Psoas muscle (tissue), 8 donors: ENCODE data around the gene TMA7B. TPM values are rescaled to one million over a fixed set of nuclear protein-coding genes. Genes with fewer than 3 reads are reported as not detected.

ENCODE experiments used
- ATAC-seq, 4 donors: fragments of 200-7000 bp; cut with Tn5 transposase; one replicate each; pipeline ENCODE4 v1.9.1; 2020; ENCODE audit warnings: moderate library complexity in 3 of 4, mild to moderate bottlenecking in 2 of 4
- DNase-seq, 2 donors: peaks; one replicate each; pipeline ENCODE4 v3.0.0-alpha.2; 2020
- H3K27ac ChIP-seq: fragments of 200-600 bp; one replicate; pipeline ENCODE4 v1.8.0; 2022
- H3K27me3 ChIP-seq, 3 donors: fragments of 200-600 bp in 1 of 3; one replicate each; pipeline versions ENCODE4 v1.6.1 to v1.8.0; 2013 to 2022; ENCODE audit warnings: low read length in 2 of 3, mild to moderate bottlenecking in 2 of 3, moderate library complexity in 1 of 3; ENCODE audit not compliant: insufficient read depth in 3 of 3
- H3K36me3 ChIP-seq, 2 donors: fragments of 200-600 bp in 1 of 2; one replicate each; pipeline versions ENCODE4 v1.6.1 to v1.8.0; 2013 to 2022; ENCODE audit warnings: low read depth in 1 of 2, mild to moderate bottlenecking in 1 of 2, moderate library complexity in 1 of 2; ENCODE audit not compliant: insufficient read depth in 1 of 2
- H3K4me1 ChIP-seq: fragments of 200-600 bp; one replicate; pipeline ENCODE4 v1.8.0; 2022
- H3K4me3 ChIP-seq: fragments of 200-600 bp; one replicate; pipeline ENCODE4 v1.8.0; 2022; ENCODE audit warnings: mild to moderate bottlenecking
- H3K9me3 ChIP-seq: fragments of 200-600 bp; one replicate; pipeline ENCODE4 v1.8.0; 2022
- CTCF ChIP-seq: fragments of 200-600 bp; IDR thresholded peaks from one replicate; pipeline ENCODE4 v1.8.0; 2022; ENCODE audit warnings: antibody characterized with exemption
- WGBS, 3 donors: extraction: QIAGEN DNeasy Blood & Tissue Kit; methylation state at CpG; one replicate each; pipeline versions ENCODE4 v1.1.6 to v1.1.7; 2013; 5-methylcytosine and 5-hydroxymethylcytosine counted together
- intact Hi-C, 2 donors: fragments of 100-400 bp; cut with DNase I; formaldehyde crosslinking; loops; one replicate each; pipeline versions ENCODE4 v1.11.0 to v1.14.2; 2022
- polyA plus RNA-seq, 3 donors: library from polyadenylated mRNA; stranded (reverse); fragments of 200-250 nt; gene quantifications; one replicate each; pipeline ENCODE4 v1.2.3, GENCODE V29; 2013
- total RNA-seq, 4 donors: library from RNA; stranded (reverse); fragmentation: NEBNext Ultra II Directional in 2 of 4; extraction: Animal tissue kit (Norgen Biotek cat#: 25700) in 2 of 4; gene quantifications; one replicate each; pipeline versions ENCODE4 v1.2.1 to v1.2.4, GENCODE V29; 2021 to 2023
- donor health status: healthy with polysubstance abuse.
- donor health status: DM: no; HTN: no; CAD: no; lungs with moderate emphysema.
- donor health status: Bipolar disorder and iron deficiency.
- donor health status: healthy.
- donor health status: DM: yes; HTN: yes; CAD: no.
- donor health status: DM: no; HTN: no; CAD: no.
- donor health status: DM: no; HTN: no; CAD: no.
- donor health status: DM: yes; HTN: yes; CAD: no.

Gene TMA7B
- total and polyA plus RNA-seq, 7 donors, result not detected

- DNase-seq (no peak), ATAC-seq (no peak)
- H3K27me3 ChIP-seq, result peaks cover 0 to 43% (median 3%) of the 10 kb centered on the region in 3 donors
- no peak for TF ChIP-seq CTCF
- no peaks in the 10 kb centered on the region for H3K4me1 ChIP-seq
- WGBS, 3 donors, result 55 to 65% (median 59%) methylated on average over 5 of the region's 5 CpGs
- intact Hi-C loops, result no loop called here
- no peak overlapping the region for H3K4me3 ChIP-seq
- no peak overlapping the region for H3K27ac ChIP-seq
- no peaks in the 10 kb centered on the region for H3K36me3 ChIP-seq
- no peaks in the 10 kb centered on the region for H3K9me3 ChIP-seq
Observed at GRCh38 chr22:39974065-39974464, 13.9 kb downstream of the TMA7B start.

- Histone ChIP-seq H3K4me1 (no peaks in the 10 kb centered on the region), H3K9me3 (no peaks in the 10 kb centered on the region), H3K27ac (no peak overlapping the region), H3K36me3 (no peaks in the 10 kb centered on the region), H3K27me3 (peaks cover 0 to 35% (median 4%) of the 10 kb centered on the region in 3 donors), H3K4me3 (no peak overlapping the region)
- TF ChIP-seq CTCF, result no peak
- ATAC-seq (no peak), DNase-seq (no peak)
- intact Hi-C loops, result no loop called here
- WGBS, 3 donors, result 68 to 82% (median 82%) methylated on average over 6 of the region's 6 CpGs
Observed at GRCh38 chr22:39979048-39979447, 18.9 kb downstream of the TMA7B start.

- Histone ChIP-seq H3K27ac (no peak overlapping the region), H3K36me3 (no peaks in the 10 kb centered on the region), H3K4me3 (no peak overlapping the region), H3K9me3 (no peaks in the 10 kb centered on the region), H3K27me3 (peaks cover 0 to 39% (median 4%) of the 10 kb centered on the region in 3 donors), H3K4me1 (no peaks in the 10 kb centered on the region)
- no peak for TF ChIP-seq CTCF
- intact Hi-C loops, result no loop called here
- no peak for DNase-seq
- WGBS, 3 donors, result 76 to 82% (median 76%) methylated on average over 5 of the region's 5 CpGs
- ATAC-seq, result no peak
Observed at GRCh38 chr22:39979458-39979857, 19.3 kb downstream of the TMA7B start.

GRCh38 chr22:39980596-39980995, 20.4 kb downstream of the TMA7B start:
- no peaks in the 10 kb centered on the region for H3K36me3 ChIP-seq
- no peaks in the 10 kb centered on the region for H3K9me3 ChIP-seq
- H3K27me3 ChIP-seq, result peaks cover 0 to 35% (median 4%) of the 10 kb centered on the region in 3 donors
- 62 to 70% (median 68%) methylated on average over 6 of the region's 6 CpGs for WGBS, 3 donors
- no peak overlapping the region for H3K27ac ChIP-seq
- no peak for DNase-seq
- H3K4me1 ChIP-seq, result no peaks in the 10 kb centered on the region
- no peak for TF ChIP-seq CTCF
- ATAC-seq, result no peak
- no peak overlapping the region for H3K4me3 ChIP-seq
- intact Hi-C loops, result no loop called here

GRCh38 chr22:39983346-39983745, 23.1 kb downstream of the TMA7B start:
- H3K27ac ChIP-seq, result no peak overlapping the region
- peaks cover 0 to 14% (median 4%) of the 10 kb centered on the region in 3 donors for H3K27me3 ChIP-seq
- H3K4me3 ChIP-seq, result no peak overlapping the region
- WGBS, 3 donors, result 89 to 92% (median 91%) methylated on average over 4 of the region's 4 CpGs
- DNase-seq (no peak), ATAC-seq (no peak)
- intact Hi-C loops, result no loop called here
- no peak for TF ChIP-seq CTCF
- H3K4me1 ChIP-seq, result no peaks in the 10 kb centered on the region
- H3K9me3 ChIP-seq, result no peaks in the 10 kb centered on the region
- H3K36me3 ChIP-seq, result no peaks in the 10 kb centered on the region
